ENCODE results near the gene NINJ1. TPM values are rescaled to one million over a fixed set of nuclear protein-coding genes. Genes with fewer than 3 reads are reported as not detected.
A peak's percentile ranks its signal among the peaks of the same experiment; 100 is the strongest.

The NINJ1 gene
- total RNA-seq, 1 donor from 2014 or later = 3.9 TPM

DNA sequence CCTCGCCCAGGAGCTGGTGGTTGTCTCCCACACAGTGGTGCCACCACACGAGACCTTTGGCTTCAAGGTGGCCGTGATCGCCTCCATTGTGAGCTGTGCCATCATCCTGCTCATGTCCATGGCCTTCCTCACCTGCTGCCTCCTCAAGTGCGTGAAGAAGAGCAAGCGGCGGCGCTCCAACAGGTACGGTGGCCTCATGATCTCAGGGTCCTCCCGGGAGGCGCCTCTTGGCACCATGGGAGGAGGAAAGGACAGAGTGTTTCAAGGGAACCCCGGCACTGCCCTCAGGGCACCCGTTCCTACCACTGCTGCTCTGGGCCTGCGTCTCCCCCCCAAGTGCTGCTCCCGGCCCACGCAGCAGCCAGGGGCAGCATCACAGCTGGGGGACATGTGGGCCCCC, 56.2 kb downstream of the NINJ1 start:
- Mint-ChIP-seq H3K27me3 (ENCODE audit: insufficient read depth, low read depth) (peaks cover 2% of the 10 kb centered on the region), H3K4me3 (no peak overlapping the region), H3K27ac (no peak overlapping the region), H3K9me3 (no peaks in the 10 kb centered on the region), H3K36me3 (no peaks in the 10 kb centered on the region), H3K4me1 (peaks cover 12% of the 10 kb centered on the region)
- Histone ChIP-seq H2AFZ (replicated peaks) (no peak overlapping the region), H3K36me3 (no peaks in the 10 kb centered on the region), H3K9me3 (ENCODE audit: low read depth) (no peaks in the 10 kb centered on the region), H4K20me1 (ENCODE audit: low read depth) (no peaks in the 10 kb centered on the region), H3F3A (ENCODE audit: low read depth) (no peaks in the 10 kb centered on the region), H3K4me2 (no peak overlapping the region), H3K4me1 (no peaks in the 10 kb centered on the region), H3K27ac (no peak overlapping the region), H3K27me3 (no peaks in the 10 kb centered on the region), H3K9ac (no peak overlapping the region), H3K79me2 (ENCODE audit: low read depth) (no peaks in the 10 kb centered on the region), H3K4me3 (no peak overlapping the region)
- DNase-seq (ENCODE audit: low spot score) = no peak
- TF ChIP-seq EZH2 (IDR thresholded peaks at IDR 0.05) = no peak
- TF ChIP-seq EZH2phosphoT487 (IDR thresholded peaks at IDR 0.05) = no peak
- TF ChIP-seq, protein P1, sequence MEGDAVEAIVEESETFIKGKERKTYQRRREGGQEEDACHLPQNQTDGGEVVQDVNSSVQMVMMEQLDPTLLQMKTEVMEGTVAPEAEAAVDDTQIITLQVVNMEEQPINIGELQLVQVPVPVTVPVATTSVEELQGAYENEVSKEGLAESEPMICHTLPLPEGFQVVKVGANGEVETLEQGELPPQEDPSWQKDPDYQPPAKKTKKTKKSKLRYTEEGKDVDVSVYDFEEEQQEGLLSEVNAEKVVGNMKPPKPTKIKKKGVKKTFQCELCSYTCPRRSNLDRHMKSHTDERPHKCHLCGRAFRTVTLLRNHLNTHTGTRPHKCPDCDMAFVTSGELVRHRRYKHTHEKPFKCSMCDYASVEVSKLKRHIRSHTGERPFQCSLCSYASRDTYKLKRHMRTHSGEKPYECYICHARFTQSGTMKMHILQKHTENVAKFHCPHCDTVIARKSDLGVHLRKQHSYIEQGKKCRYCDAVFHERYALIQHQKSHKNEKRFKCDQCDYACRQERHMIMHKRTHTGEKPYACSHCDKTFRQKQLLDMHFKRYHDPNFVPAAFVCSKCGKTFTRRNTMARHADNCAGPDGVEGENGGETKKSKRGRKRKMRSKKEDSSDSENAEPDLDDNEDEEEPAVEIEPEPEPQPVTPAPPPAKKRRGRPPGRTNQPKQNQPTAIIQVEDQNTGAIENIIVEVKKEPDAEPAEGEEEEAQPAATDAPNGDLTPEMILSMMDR (IDR thresholded peaks at IDR 0.05) = no peak

DNA sequence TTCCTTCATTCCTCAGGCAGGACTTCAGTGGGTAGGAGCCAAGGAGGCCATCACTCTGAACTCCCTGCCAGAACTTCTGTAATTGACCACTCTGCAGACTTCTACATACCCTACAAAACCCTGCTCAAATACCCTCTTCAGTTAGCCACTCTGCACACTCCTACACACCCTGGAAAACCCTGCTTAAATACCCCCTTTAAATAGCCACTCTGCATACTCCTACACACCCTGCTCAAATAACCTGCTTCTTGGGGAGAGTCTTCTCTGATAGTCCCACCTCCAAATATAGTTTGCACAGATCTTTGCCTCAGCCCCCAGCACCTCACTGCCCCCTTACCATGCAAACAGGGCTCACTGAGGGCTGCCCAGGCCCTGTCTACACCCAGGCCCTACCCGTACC, 56.7 kb downstream of the NINJ1 start:
- Mint-ChIP-seq H3K9me3 (no peaks in the 10 kb centered on the region), H3K27me3 (ENCODE audit: insufficient read depth, low read depth) (peaks cover 2% of the 10 kb centered on the region), H3K4me1 (peaks cover 12% of the 10 kb centered on the region), H3K36me3 (no peaks in the 10 kb centered on the region), H3K4me3 (no peak overlapping the region), H3K27ac (peak overlapping the region; percentile 4)
- Histone ChIP-seq H3K27ac (no peak overlapping the region), H3K4me1 (no peaks in the 10 kb centered on the region), H3F3A (ENCODE audit: low read depth) (no peaks in the 10 kb centered on the region), H3K4me3 (no peak overlapping the region), H3K9me3 (ENCODE audit: low read depth) (no peaks in the 10 kb centered on the region), H3K36me3 (no peaks in the 10 kb centered on the region), H2AFZ (replicated peaks) (no peak overlapping the region), H3K9ac (no peak overlapping the region), H4K20me1 (ENCODE audit: low read depth) (no peaks in the 10 kb centered on the region), H3K27me3 (no peaks in the 10 kb centered on the region), H3K79me2 (ENCODE audit: low read depth) (no peaks in the 10 kb centered on the region), H3K4me2 (no peak overlapping the region)
- DNase-seq (ENCODE audit: low spot score) = no peak
- no peak for TF ChIP-seq EZH2 (IDR thresholded peaks at IDR 0.05)
- TF ChIP-seq EZH2phosphoT487 (IDR thresholded peaks at IDR 0.05) = no peak
- TF ChIP-seq, protein P1 (IDR thresholded peaks at IDR 0.05) = no peak

DNA sequence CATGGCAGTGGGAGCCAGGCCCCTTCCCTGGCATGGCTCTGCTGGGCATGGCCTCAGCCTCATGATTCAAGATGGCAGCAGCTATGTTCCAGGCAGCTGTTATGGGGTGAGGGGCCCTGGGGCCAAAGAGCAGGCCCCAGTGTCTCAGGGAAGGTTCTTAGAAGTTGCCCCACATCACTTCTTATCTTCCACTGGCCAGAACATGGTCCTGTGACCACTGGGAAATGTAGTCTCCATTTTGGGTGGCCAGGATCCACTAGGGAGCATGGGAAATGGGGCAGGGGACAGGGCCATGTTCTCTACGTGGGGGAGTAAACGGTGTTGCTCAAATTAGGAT, 57.3 kb downstream of the NINJ1 start:
- Histone ChIP-seq H3K9me3 (ENCODE audit: low read depth) (no peaks in the 10 kb centered on the region), H3K4me3 (no peak overlapping the region), H3K27me3 (no peaks in the 10 kb centered on the region), H3K27ac (no peak overlapping the region), H3K4me2 (no peak overlapping the region), H3K36me3 (no peaks in the 10 kb centered on the region), H3K9ac (no peak overlapping the region), H3F3A (ENCODE audit: low read depth) (no peaks in the 10 kb centered on the region), H4K20me1 (ENCODE audit: low read depth) (no peaks in the 10 kb centered on the region), H3K4me1 (no peaks in the 10 kb centered on the region), H2AFZ (replicated peaks) (no peak overlapping the region), H3K79me2 (ENCODE audit: low read depth) (no peaks in the 10 kb centered on the region)
- Mint-ChIP-seq H3K4me1 (peaks cover 10% of the 10 kb centered on the region), H3K9me3 (no peaks in the 10 kb centered on the region), H3K4me3 (no peak overlapping the region), H3K27ac (no peak overlapping the region), H3K27me3 (ENCODE audit: insufficient read depth, low read depth) (peaks cover 2% of the 10 kb centered on the region), H3K36me3 (no peaks in the 10 kb centered on the region)
- DNase-seq (ENCODE audit: low spot score) = no peak
- TF ChIP-seq, protein P1 (IDR thresholded peaks at IDR 0.05) = no peak
- TF ChIP-seq EZH2phosphoT487 (IDR thresholded peaks at IDR 0.05) = no peak
- no peak for TF ChIP-seq EZH2 (IDR thresholded peaks at IDR 0.05)

Measured in neural progenitor cell (in vitro differentiated cells).